HepG2 (cell line): ENCODE results near the gene BAG5. TPM values are rescaled to one million over a fixed set of nuclear protein-coding genes. Genes with fewer than 3 reads are reported as not detected.

Source experiments
- AKNA ChIP-seq: sonication (generic); formaldehyde crosslinking; IDR thresholded peaks from 2 replicates; pipeline ENCODE4 v1.4.0; 2020; ENCODE audit warnings: missing genetic modification reagents, borderline replicate concordance
- KLF16 ChIP-seq, 2 experiments: sonication (generic) in 1 of 2; formaldehyde crosslinking in 1 of 2; IDR thresholded peaks; 2 replicates each; pipeline versions ENCODE4 v1.6.1 to v1.8.0; 2016 to 2023; ENCODE audit warnings: missing genetic modification reagents in 2 of 2, missing compliant biosample characterization in 1 of 2
- MLLT10 ChIP-seq: sonication (generic); formaldehyde crosslinking; IDR thresholded peaks from 2 replicates; pipeline ENCODE4 v1.4.0; 2020; ENCODE audit warnings: missing genetic modification reagents
- PAWR ChIP-seq: sonication (generic); formaldehyde crosslinking; IDR thresholded peaks from 2 replicates; pipeline ENCODE4 v1.4.0; 2020; ENCODE audit warnings: missing genetic modification reagents, mild to moderate bottlenecking, borderline replicate concordance
- STAG1 ChIP-seq: sonication (generic); formaldehyde crosslinking; IDR thresholded peaks from 2 replicates; pipeline ENCODE4 v1.4.0; 2020; ENCODE audit warnings: missing genetic modification reagents
- XRCC5 ChIP-seq: fragments of 200-400 bp; formaldehyde crosslinking; optimal IDR thresholded peaks from 2 replicates; pipeline ENCODE3; 2017; ENCODE audit warnings: mild to moderate bottlenecking, low read length
- ZBTB33 ChIP-seq: sonication (generic); formaldehyde crosslinking; IDR thresholded peaks from 2 replicates; pipeline ENCODE4 v1.4.0; 2020; ENCODE audit warnings: missing genetic modification reagents
- ZBTB43 ChIP-seq: sonication (generic); formaldehyde crosslinking; conservative IDR thresholded peaks from 2 replicates; pipeline ENCODE4 v1.4.0; 2020; ENCODE audit warnings: missing genetic modification reagents
- ZFP36L2 ChIP-seq: sonication (generic); formaldehyde crosslinking; IDR thresholded peaks from 2 replicates; pipeline ENCODE4 v1.4.0; 2020; ENCODE audit warnings: missing genetic modification reagents
- ZNF138 ChIP-seq: sonication (generic); formaldehyde crosslinking; IDR thresholded peaks from 2 replicates; pipeline ENCODE4 v1.5.0; 2020; ENCODE audit warnings: mild to moderate bottlenecking, low read depth, missing genetic modification reagents
- ZNF275 ChIP-seq: sonication (generic); formaldehyde crosslinking; IDR thresholded peaks from 2 replicates; pipeline ENCODE4 v1.8.0; 2022; ENCODE audit warnings: missing genetic modification reagents, mild to moderate bottlenecking, inconsistent platforms, borderline replicate concordance
- ZNF563 ChIP-seq: sonication (generic); formaldehyde crosslinking; IDR thresholded peaks from 2 replicates; pipeline ENCODE4 v1.8.0; 2022; ENCODE audit warnings: mild to moderate bottlenecking, moderate library complexity, missing genetic modification reagents
- polyA plus RNA-seq, 8 experiments: library from polyadenylated mRNA; depleted of rRNA in 3 of 8; stranded (reverse) in 7 of 8; unstranded in 1 of 8; fragments of >200 nt; fragmentation: Illumina TruSeq in 4 of 8; extraction: Trizol in 4 of 8; gene quantifications; 2 replicates each; pipeline versions ENCODE4 v1.2.1 to v1.2.3, GENCODE V29; 2011 to 2016; ENCODE audit warnings: low read depth in 4 of 8, missing spikeins in 1 of 8, mixed read lengths in 1 of 8; ENCODE audit not compliant: insufficient read depth in 1 of 8
- total RNA-seq, 5 experiments: library from RNA; depleted of rRNA; stranded (reverse); fragments of >200 nt; fragmentation: Illumina TruSeq; extraction: Trizol; gene quantifications; 2 replicates each; pipeline ENCODE4 v1.2.3, GENCODE V29; 2016; ENCODE audit warnings: low read depth in 1 of 5
- TF ChIP-seq, protein P1 (sequence below): sonication (generic); formaldehyde crosslinking; IDR thresholded peaks from 2 replicates; pipeline ENCODE4 v1.5.0; 2020; ENCODE audit warnings: mild to moderate bottlenecking, missing genetic modification reagents
- TF ChIP-seq, protein P2 (sequence below): sonication (generic); formaldehyde crosslinking; IDR thresholded peaks from 2 replicates; pipeline ENCODE4 v1.5.0; 2020; ENCODE audit warnings: missing genetic modification reagents

BAG5 gene
- total and polyA plus RNA-seq, 2 of the 13 experiments (the other 11 are each of a cell fraction or from before 2014, with no cell fraction given), result 3.5 to 21.0 TPM

GRCh38 chr14:103546652-103547454 is 15.6 kb downstream of the BAG5 start (continued):
- no peak for TF ChIP-seq ZNF275 (CRISPR knock-in tag)
- 0 out of 2 replicates have a peak, but pooled peaks have one; percentile 42 for TF ChIP-seq PAWR (CRISPR knock-in tag)
- TF ChIP-seq XRCC5, result peak; percentile 74
- no peak for TF ChIP-seq ZNF138 (CRISPR knock-in tag)
- TF ChIP-seq ZNF563 (CRISPR knock-in tag), result no peak
- peak; percentile 98 for TF ChIP-seq STAG1 (CRISPR knock-in tag)
- no peak for TF ChIP-seq AKNA (CRISPR knock-in tag)
- TF ChIP-seq, protein P1, sequence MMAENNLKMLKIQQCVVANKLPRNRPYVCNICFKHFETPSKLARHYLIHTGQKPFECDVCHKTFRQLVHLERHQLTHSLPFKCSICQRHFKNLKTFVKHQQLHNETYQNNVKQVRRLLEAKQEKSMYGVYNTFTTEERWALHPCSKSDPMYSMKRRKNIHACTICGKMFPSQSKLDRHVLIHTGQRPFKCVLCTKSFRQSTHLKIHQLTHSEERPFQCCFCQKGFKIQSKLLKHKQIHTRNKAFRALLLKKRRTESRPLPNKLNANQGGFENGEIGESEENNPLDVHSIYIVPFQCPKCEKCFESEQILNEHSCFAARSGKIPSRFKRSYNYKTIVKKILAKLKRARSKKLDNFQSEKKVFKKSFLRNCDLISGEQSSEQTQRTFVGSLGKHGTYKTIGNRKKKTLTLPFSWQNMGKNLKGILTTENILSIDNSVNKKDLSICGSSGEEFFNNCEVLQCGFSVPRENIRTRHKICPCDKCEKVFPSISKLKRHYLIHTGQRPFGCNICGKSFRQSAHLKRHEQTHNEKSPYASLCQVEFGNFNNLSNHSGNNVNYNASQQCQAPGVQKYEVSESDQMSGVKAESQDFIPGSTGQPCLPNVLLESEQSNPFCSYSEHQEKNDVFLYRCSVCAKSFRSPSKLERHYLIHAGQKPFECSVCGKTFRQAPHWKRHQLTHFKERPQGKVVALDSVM (CRISPR knock-in tag), result no peak
- no peak for TF ChIP-seq ZFP36L2 (CRISPR knock-in tag)
- no peak for TF ChIP-seq ZBTB43 (CRISPR knock-in tag)
- TF ChIP-seq, protein P2, sequence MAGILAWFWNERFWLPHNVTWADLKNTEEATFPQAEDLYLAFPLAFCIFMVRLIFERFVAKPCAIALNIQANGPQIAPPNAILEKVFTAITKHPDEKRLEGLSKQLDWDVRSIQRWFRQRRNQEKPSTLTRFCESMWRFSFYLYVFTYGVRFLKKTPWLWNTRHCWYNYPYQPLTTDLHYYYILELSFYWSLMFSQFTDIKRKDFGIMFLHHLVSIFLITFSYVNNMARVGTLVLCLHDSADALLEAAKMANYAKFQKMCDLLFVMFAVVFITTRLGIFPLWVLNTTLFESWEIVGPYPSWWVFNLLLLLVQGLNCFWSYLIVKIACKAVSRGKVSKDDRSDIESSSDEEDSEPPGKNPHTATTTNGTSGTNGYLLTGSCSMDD, result no peak
- no peak for TF ChIP-seq MLLT10
- TF ChIP-seq ZBTB33 (CRISPR knock-in tag), result 0 out of 2 replicates have a peak, but pooled peaks have one; percentile 38
- 0 out of 4 replicates have a peak, but pooled peaks of 1 of the 2 experiments have one; percentile 34 for TF ChIP-seq KLF16 (CRISPR knock-in tag; IDR thresholded peaks at IDR 0.05)
